ENCODE measurements around the gene NPHS2.

GRCh38 chr1:179576509-179576908 is 761 bp upstream of the NPHS2 start:
- no peak for TF ChIP-seq GATA2 (IDR thresholded peaks at IDR 0.05; ENCODE audit: low read depth, low read length)
- TF ChIP-seq GATA3 (IDR thresholded peaks at IDR 0.05; ENCODE audit: low read depth, low read length), result no peak
